Measurements from ENCODE around the gene ARSJ.

Gene ARSJ

GRCh38 chr4:113901994-113902787 is 77.3 kb downstream of the ARSJ start:
- no peak for DNase-seq (ENCODE audit: low read depth)

GRCh38 chr4:113899271-113900070 is 80.0 kb downstream of the ARSJ start:
- no peak for DNase-seq (ENCODE audit: low read depth)

DNA sequence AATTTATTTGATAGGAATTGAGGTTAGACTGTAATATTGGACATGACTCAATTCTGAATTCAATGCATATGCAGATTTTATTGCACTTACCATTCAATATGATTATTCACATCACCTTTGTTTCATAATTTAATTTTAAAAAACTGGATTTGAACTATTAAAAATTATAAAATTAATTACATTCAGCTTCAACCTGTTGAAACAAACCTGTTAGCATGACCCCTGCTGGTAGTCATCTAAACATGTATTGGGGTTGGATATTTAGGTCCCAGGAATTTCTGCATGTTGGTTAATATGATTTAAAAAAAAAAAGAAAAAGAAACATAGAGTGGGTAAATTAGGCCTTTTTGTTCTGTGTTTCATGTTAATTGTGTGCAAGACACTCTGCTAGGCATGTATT is 85.9 kb downstream of the ARSJ start:
- DNase-seq (ENCODE audit: low read depth): no peak

DNA sequence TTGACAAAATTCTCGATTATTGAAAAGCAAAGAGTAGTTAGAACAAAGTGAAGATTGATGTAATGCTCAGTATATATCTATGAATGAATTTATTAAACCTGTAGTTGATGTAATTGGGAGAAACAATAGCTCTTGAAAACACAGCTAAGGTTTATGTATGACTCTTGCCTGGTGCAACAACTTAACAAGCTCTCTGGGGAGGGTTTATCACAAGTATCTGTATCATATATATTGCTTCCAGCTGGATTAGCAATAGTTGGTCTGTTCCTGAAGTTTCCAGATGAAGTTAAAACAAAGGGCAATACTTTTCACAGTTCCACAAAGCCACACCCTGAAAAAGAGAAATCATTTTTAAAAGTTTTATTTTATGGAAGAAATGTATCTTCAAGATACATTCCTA is 91.4 kb downstream of the ARSJ start:
- DNase-seq (ENCODE audit: low read depth): peak; percentile 31

DNA sequence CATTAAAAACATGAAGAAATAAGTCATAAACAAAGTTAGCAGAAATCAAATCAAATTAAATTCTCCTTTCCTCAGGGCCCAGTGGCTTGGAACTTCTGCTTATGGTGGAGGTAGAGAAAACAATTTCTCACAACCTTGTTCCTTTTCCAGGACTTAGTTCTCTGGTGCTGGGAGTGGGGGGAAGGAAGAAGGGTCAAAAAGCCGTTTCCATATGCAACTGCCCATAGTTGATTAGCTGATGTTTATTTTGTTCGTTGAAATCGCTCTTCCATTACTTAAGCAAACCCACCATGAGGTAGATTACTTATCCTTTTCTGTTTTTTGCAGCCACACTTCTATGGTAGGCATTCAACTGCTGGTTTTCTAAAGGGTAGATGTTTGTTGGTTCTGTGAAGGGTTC is 94.2 kb downstream of the ARSJ start:
- DNase-seq (ENCODE audit: low read depth): no peak

DNA sequence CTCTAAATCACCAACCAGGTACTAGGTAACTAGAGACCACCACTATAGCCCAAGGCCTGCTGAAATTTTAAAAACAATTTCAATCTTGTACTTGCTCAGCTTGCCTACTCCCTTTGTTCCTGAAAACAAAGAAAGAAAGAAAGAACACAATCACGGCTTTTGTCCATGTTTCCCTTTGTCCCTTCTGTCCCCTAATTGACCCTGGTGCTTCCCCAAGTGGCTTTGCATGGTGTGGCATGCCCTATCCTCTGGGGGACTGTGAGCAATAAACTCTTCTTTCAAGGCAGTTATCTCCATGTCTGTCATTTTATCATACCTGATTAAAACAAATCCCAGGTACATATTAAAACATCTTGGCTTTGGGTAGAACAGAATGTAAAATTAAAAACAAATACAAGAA is 94.8 kb downstream of the ARSJ start:
- no peak for DNase-seq (ENCODE audit: low read depth)

- peak; percentile 23 for DNase-seq (ENCODE audit: low read depth)
These were observed 96.8 kb downstream of the ARSJ start for GRCh38 chr4:113882668-113883067.

- no peak for DNase-seq (ENCODE audit: low read depth)
These were observed 98.2 kb downstream of the ARSJ start for GRCh38 chr4:113881256-113881655.

GRCh38 chr4:113880240-113881028 is 99.0 kb downstream of the ARSJ start:
- no peak for DNase-seq (ENCODE audit: low read depth)

GRCh38 chr4:113878668-113879067 is 100.8 kb downstream of the ARSJ start:
- no peak for DNase-seq (ENCODE audit: low read depth)

- DNase-seq (ENCODE audit: low read depth): no peak
These were observed 105.0 kb downstream of the ARSJ start for GRCh38 chr4:113874480-113874879.

GRCh38 chr4:113873508-113873907 is 105.9 kb downstream of the ARSJ start:
- no peak for DNase-seq (ENCODE audit: low read depth)

DNA sequence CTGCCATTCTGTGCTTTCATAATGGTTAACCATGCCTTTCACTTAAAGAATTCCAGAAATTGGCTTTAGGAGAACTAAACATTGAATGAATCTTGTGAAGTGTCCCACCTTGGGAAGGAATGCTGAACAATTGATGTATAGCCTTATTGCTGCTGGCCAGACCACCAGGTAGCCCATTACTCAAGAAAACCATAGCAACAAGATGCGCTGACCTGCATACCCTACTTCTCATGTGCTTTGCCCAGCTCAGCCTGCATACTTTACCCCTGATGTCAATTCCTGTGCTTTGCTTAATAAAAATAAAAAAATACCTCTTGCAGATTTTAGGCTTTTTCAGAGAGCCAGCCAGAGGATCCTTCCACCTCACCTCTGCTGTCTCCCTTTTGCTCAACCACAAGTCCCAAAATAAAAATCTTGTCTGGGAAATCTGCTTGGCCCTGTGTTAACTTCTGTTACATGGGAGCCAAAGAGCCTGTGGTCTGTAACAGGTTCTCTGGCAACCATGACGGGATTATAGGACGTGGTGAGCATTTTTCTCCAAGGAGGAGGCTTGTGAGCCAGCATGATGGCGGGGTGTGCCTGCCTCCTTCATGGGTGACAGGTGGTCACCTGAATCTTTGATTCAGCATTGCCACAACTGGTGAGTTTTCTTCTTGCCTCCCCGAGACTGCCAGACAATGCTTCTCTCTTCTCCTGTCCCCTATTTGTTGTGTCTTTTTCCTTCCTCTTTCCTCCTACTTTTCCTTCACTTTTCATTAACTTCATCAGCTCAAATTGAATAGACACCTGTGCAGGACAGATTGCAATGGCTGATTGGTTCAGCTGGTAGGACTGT is 106.8 kb downstream of the ARSJ start:
- no peak for DNase-seq (ENCODE audit: low read depth)

- DNase-seq (ENCODE audit: low read depth): no peak
These were observed 108.4 kb downstream of the ARSJ start for GRCh38 chr4:113871080-113871479.

DNA sequence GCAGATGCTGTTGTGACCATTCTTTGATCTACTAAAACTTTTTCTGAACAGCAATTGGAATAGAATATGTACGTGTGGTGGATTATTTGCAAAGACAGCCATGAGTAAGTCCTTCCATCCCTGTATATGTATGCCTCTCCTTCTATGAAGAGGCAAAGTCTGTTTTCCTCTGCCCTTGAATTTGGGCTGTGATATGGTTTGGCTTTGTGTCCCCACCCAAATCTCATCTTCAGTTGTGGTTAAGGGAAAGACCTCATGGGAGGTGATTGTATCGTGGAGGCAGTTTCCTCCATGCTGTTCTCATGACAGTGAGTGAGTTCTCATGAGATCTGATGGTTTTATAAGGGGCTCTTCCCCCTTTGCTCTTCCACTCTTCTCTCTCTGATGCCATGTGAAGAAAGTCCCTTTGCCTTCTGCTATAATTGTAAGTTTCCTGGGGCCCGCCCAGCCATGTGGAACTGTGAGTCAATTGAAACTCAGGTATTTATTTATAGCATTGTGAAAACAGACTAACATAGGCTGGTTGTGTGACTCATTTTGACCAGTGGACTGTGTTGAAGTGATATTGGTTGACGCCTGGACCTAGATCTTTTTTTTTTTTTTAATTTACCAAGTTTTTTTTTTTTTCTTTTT is 109.6 kb downstream of the ARSJ start:
- no peak for DNase-seq (ENCODE audit: low read depth)

GRCh38 chr4:113866611-113867010 is 112.8 kb downstream of the ARSJ start:
- no peak for DNase-seq (ENCODE audit: low read depth)

GRCh38 chr4:113858924-113859323 is 120.5 kb downstream of the ARSJ start:
- no peak for DNase-seq (ENCODE audit: low read depth)

- DNase-seq (ENCODE audit: low read depth): no peak
These were observed 127.6 kb downstream of the ARSJ start for GRCh38 chr4:113851816-113852215.

Data from fibroblast of gingiva (primary cell).